Stomach (tissue), 9 donors: Measurements from ENCODE around the gene ANKRD33B. TPM values are rescaled to one million over a fixed set of nuclear protein-coding genes. Genes with fewer than 3 reads are reported as not detected.

ENCODE experiments used
- DNase-seq, 2 donors: peaks; one replicate each; pipeline versions ENCODE4 v3.0.0 to v3.0.0-alpha.2; 2013 to 2019
- H3K27ac ChIP-seq, 5 donors: fragments of 200-600 bp in 4 of 5; sonication (generic) in 4 of 5; one replicate each; pipeline ENCODE4 v1.5.1; 2013 to 2019; ENCODE audit warnings: mild to moderate bottlenecking in 1 of 5, moderate library complexity in 1 of 5
- H3K27me3 ChIP-seq, 3 donors: fragments of 200-600 bp; sonication (generic); one replicate each; pipeline ENCODE4 v1.5.1; 2017 to 2019; ENCODE audit warnings: mixed run types in 1 of 3
- H3K36me3 ChIP-seq, 4 donors: fragments of 200-600 bp; sonication (generic); 1 replicate in 3 of 4; 2 replicates in 1 of 4; pipeline ENCODE4 v1.5.1; 2016 to 2019
- H3K4me1 ChIP-seq, 4 donors: fragments of 200-600 bp; sonication (generic); one replicate each; pipeline ENCODE4 v1.5.1; 2016 to 2019
- H3K4me3 ChIP-seq, 4 donors: fragments of 200-600 bp; sonication (generic) in 3 of 4; one replicate each; pipeline ENCODE4 v1.5.1; 2016 to 2019; ENCODE audit warnings: mild to moderate bottlenecking in 1 of 4
- H3K9me3 ChIP-seq, 4 donors: fragments of 200-600 bp; sonication (generic); one replicate each; pipeline ENCODE4 v1.5.1; 2016 to 2019
- CTCF ChIP-seq, 7 experiments: fragments of 450-650 bp in 4 of 7; fragments of 200-600 bp in 3 of 7; sonication (generic) in 3 of 7; IDR thresholded peaks; one replicate each; pipeline ENCODE4 v1.5.1; 2016 to 2019; ENCODE audit warnings: antibody characterized with exemption in 7 of 7, control low read depth in 2 of 7, mild to moderate bottlenecking in 1 of 7
- EP300 ChIP-seq: sonication (generic); formaldehyde crosslinking; IDR thresholded peaks from one replicate; pipeline ENCODE4 v1.6.1; 2017; ENCODE audit warnings: antibody characterized with exemption
- POLR2A ChIP-seq, 4 donors: fragments of 450-650 bp; IDR thresholded peaks; one replicate each; pipeline ENCODE4 v1.6.1; 2016; ENCODE audit warnings: antibody characterized with exemption in 4 of 4, control low read depth in 2 of 4, mild to moderate bottlenecking in 1 of 4, moderate library complexity in 1 of 4
- POLR2AphosphoS5 ChIP-seq, 3 donors: sonication (generic); formaldehyde crosslinking; IDR thresholded peaks; one replicate each; pipeline ENCODE4 v1.6.1; 2016; ENCODE audit warnings: antibody characterized with exemption in 3 of 3
- WGBS, 5 donors: extraction: QIAGEN DNeasy Blood & Tissue Kit in 3 of 5; methylation state at CpG; one replicate each; pipeline versions ENCODE4 v1.1.5 to v1.1.7; 2013 to 2018; 5-methylcytosine and 5-hydroxymethylcytosine counted together
- intact Hi-C: fragments of 100-400 bp; cut with DNase I; formaldehyde crosslinking; loops from one replicate; pipeline ENCODE4 v1.15.1; 2023; ENCODE audit warnings: low total_unique reads
- polyA plus RNA-seq, 3 donors: library from polyadenylated mRNA; stranded (reverse); fragments of 200-250 nt; gene quantifications; one replicate each; pipeline ENCODE4 v1.2.3, GENCODE V29; 2013
- total RNA-seq, 5 donors: library from RNA; depleted of rRNA; stranded (reverse); fragments of >200 nt; gene quantifications; one replicate each; pipeline versions ENCODE4 v1.1.0 to v1.2.3, GENCODE V29; 2014 to 2016
- donor health status: healthy with polysubstance abuse.
- donor health status: Bipolar disorder and iron deficiency.
- donor health status: healthy.

Gene ANKRD33B
- total and polyA plus RNA-seq, 8 donors = 0.45 to 6.4 (median 1.8) TPM

GRCh38 chr5:10538103-10538788 lies 25.6 kb upstream of the ANKRD33B start:
- WGBS, 5 donors = 70 to 83% (median 72%) methylated on average over 12 to 14 of the region's 14 CpGs
- Histone ChIP-seq H3K36me3 (no peaks in the 10 kb centered on the region), H3K4me3 (no peak overlapping the region), H3K27ac (no peak overlapping the region), H3K27me3 (peaks cover 0 to 37% (median 5%) of the 10 kb centered on the region in 3 donors), H3K4me1 (peaks cover 0 to 31% (median 13%) of the 10 kb centered on the region in 4 donors), H3K9me3 (no peaks in the 10 kb centered on the region)
- intact Hi-C loops = no loop called here
- DNase-seq = no peak
- TF ChIP-seq CTCF (IDR thresholded peaks at IDR 0.05) (no peak), EP300 (no peak), POLR2AphosphoS5 (IDR thresholded peaks at IDR 0.05) (no peak), POLR2A (IDR thresholded peaks at IDR 0.05) (no peak)

- H3K27ac ChIP-seq = no peak overlapping the region
- no peaks in the 10 kb centered on the region for H3K9me3 ChIP-seq
- intact Hi-C loops = no loop called here
- no peaks in the 10 kb centered on the region for H3K36me3 ChIP-seq
- peaks cover 0 to 25% (median 11%) of the 10 kb centered on the region in 4 donors for H3K4me1 ChIP-seq
- peaks cover 0 to 35% (median 0%) of the 10 kb centered on the region in 3 donors for H3K27me3 ChIP-seq
- H3K4me3 ChIP-seq = no peak overlapping the region
- WGBS, 5 donors = 43 to 53% (median 50%) methylated on average over 18 to 19 of the region's 19 CpGs
- no peak for DNase-seq
- no peak for TF ChIP-seq EP300
Measured at GRCh38 chr5:10538789-10539686, 24.8 kb upstream of the ANKRD33B start.

GRCh38 chr5:10539687-10539998 lies 24.2 kb upstream of the ANKRD33B start:
- Histone ChIP-seq H3K27ac (no peak overlapping the region), H3K27me3 (peaks cover 0 to 35% (median 0%) of the 10 kb centered on the region in 3 donors), H3K4me3 (no peak overlapping the region), H3K4me1 (peaks cover 0 to 25% (median 11%) of the 10 kb centered on the region in 4 donors), H3K9me3 (no peaks in the 10 kb centered on the region), H3K36me3 (no peaks in the 10 kb centered on the region)
- DNase-seq = no peak
- TF ChIP-seq POLR2A (IDR thresholded peaks at IDR 0.05) (no peak), EP300 (no peak), CTCF (IDR thresholded peaks at IDR 0.05) (no peak), POLR2AphosphoS5 (IDR thresholded peaks at IDR 0.05) (no peak)
- intact Hi-C loops = no loop called here
- WGBS, 5 donors = 69 to 78% (median 71%) methylated on average over 3 of the region's 3 CpGs

GRCh38 chr5:10540036-10540544 lies 23.8 kb upstream of the ANKRD33B start:
- WGBS, 5 donors = 91 to 92% (median 92%) methylated on average over 10 to 11 of the region's 11 CpGs
- no peak for TF ChIP-seq POLR2AphosphoS5 (IDR thresholded peaks at IDR 0.05)
- TF ChIP-seq CTCF (IDR thresholded peaks at IDR 0.05) = no peak
- TF ChIP-seq POLR2A (IDR thresholded peaks at IDR 0.05) = no peak
- no peak for TF ChIP-seq EP300
- no peaks in the 10 kb centered on the region for H3K9me3 ChIP-seq
- no peak overlapping the region for H3K27ac ChIP-seq
- intact Hi-C loops = no loop called here
- H3K4me3 ChIP-seq = no peak overlapping the region
- H3K27me3 ChIP-seq = peaks cover 0 to 40% (median 0%) of the 10 kb centered on the region in 3 donors
- no peaks in the 10 kb centered on the region for H3K36me3 ChIP-seq
- peaks cover 0 to 25% (median 11%) of the 10 kb centered on the region in 4 donors for H3K4me1 ChIP-seq
- DNase-seq = no peak
